Neural cell (in vitro differentiated cells): ENCODE results near the gene ARL2. TPM values are rescaled to one million over a fixed set of nuclear protein-coding genes. Genes with fewer than 3 reads are reported as not detected.

Experiments used
- H2AFZ ChIP-seq: fragments of 200-600, 300-800 bp; sonication (generic), shearing (Covaris generic); 2 replicates; pipeline ENCODE4 v1.6.0; 2014; ENCODE audit warnings: low read depth, mild to moderate bottlenecking, antibody characterized with exemption, low read length, moderate library complexity
- H3F3A ChIP-seq: fragments of 200-600 bp; shearing (Covaris generic); 2 replicates; pipeline ENCODE4 v1.6.1; 2016; ENCODE audit warnings: mild to moderate bottlenecking, moderate library complexity, mixed read lengths, antibody characterized with exemption, low read length; ENCODE audit not compliant: insufficient read depth, poor library complexity, severe bottlenecking
- H3K27ac ChIP-seq: fragments of 200-600, 300-800 bp; sonication (generic), shearing (Covaris generic); 2 replicates; pipeline ENCODE4 v1.5.1; 2014; ENCODE audit warnings: mild to moderate bottlenecking, low read length, moderate library complexity
- H3K27me3 ChIP-seq: fragments of 300-800, 200-600 bp; sonication (generic), shearing (Covaris generic); 2 replicates; pipeline ENCODE4 v1.6.0; 2014; ENCODE audit warnings: mild to moderate bottlenecking, low read depth, low read length, moderate library complexity; ENCODE audit not compliant: insufficient read depth
- H3K36me3 ChIP-seq: fragments of 300-800, 200-600 bp; sonication (generic), shearing (Covaris generic); 2 replicates; pipeline ENCODE4 v1.5.1; 2014; ENCODE audit warnings: mild to moderate bottlenecking, antibody characterized with exemption, low read length, moderate library complexity; ENCODE audit not compliant: insufficient read depth
- H3K4me2 ChIP-seq: fragments of 300-800, 200-600 bp; sonication (generic), shearing (Covaris generic); 2 replicates; pipeline ENCODE4 v1.6.0; 2014; ENCODE audit warnings: mild to moderate bottlenecking, low read length
- H3K4me3 ChIP-seq: fragments of 300-800, 200-600 bp; sonication (generic), shearing (Covaris generic); 2 replicates; pipeline ENCODE4 v1.5.1; 2014; ENCODE audit warnings: mild to moderate bottlenecking, low read length, moderate library complexity
- H3K79me2 ChIP-seq: fragments of 200-600 bp; shearing (Covaris generic); replicated peaks from 2 replicates; pipeline ENCODE4 v1.6.0; 2014; ENCODE audit warnings: mild to moderate bottlenecking, low read length, moderate library complexity; ENCODE audit not compliant: insufficient read depth
- H3K9ac ChIP-seq: fragments of 300-800, 200-600 bp; sonication (generic), shearing (Covaris generic); 2 replicates; pipeline ENCODE4 v1.6.1; 2016; ENCODE audit warnings: mild to moderate bottlenecking, low read length, mixed read lengths
- H3K9me2 ChIP-seq: fragments of 200-600 bp; shearing (Covaris generic); 2 replicates; pipeline ENCODE4 v1.6.1; 2016; ENCODE audit warnings: mild to moderate bottlenecking, low read length, mixed read lengths; ENCODE audit not compliant: insufficient read depth
- H3K9me3 ChIP-seq: fragments of 200-600, 300-800 bp; sonication (generic), shearing (Covaris generic); 2 replicates; pipeline ENCODE4 v1.6.1; 2016; ENCODE audit warnings: mild to moderate bottlenecking, mixed run types, low read length, moderate library complexity, mixed read lengths
- H4K20me1 ChIP-seq: fragments of 200-600 bp; shearing (Covaris generic); 2 replicates; pipeline ENCODE4 v1.6.1; 2016; ENCODE audit warnings: mild to moderate bottlenecking, mixed run types; ENCODE audit not compliant: insufficient read depth
- CTCF ChIP-seq: fragments of 450-650 bp; IDR thresholded peaks from 2 replicates; pipeline ENCODE4 v1.5.1; 2014; ENCODE audit warnings: antibody characterized with exemption, mild to moderate bottlenecking, moderate library complexity; ENCODE audit not compliant: poor library complexity, severe bottlenecking
- EP300 ChIP-seq: fragments of 450-650 bp; conservative IDR thresholded peaks from 2 replicates; pipeline ENCODE4 v1.6.1; 2014; ENCODE audit warnings: antibody characterized with exemption, mild to moderate bottlenecking, moderate library complexity; ENCODE audit not compliant: poor library complexity, severe bottlenecking
- EZH2 ChIP-seq: fragments of 200-600, 300-800 bp; shearing (Covaris generic), sonication (generic); IDR thresholded peaks from 2 replicates; pipeline ENCODE4 v1.6.1; 2014; ENCODE audit warnings: antibody characterized with exemption, low read length, borderline replicate concordance, mild to moderate bottlenecking; ENCODE audit not compliant: insufficient read depth, poor library complexity, severe bottlenecking
- MXI1 ChIP-seq: fragments of 450-650 bp; conservative IDR thresholded peaks from 2 replicates; pipeline ENCODE4 v1.6.1; 2014; ENCODE audit warnings: antibody characterized with exemption, mild to moderate bottlenecking; ENCODE audit not compliant: poor library complexity, severe bottlenecking
- POLR2AphosphoS5 ChIP-seq: IDR thresholded peaks from 2 replicates; pipeline ENCODE4 v1.6.1; 2012
- RAD21 ChIP-seq: fragments of 450-650 bp; conservative IDR thresholded peaks from 2 replicates; pipeline ENCODE4 v1.6.1; 2014; ENCODE audit warnings: antibody characterized with exemption, mild to moderate bottlenecking, moderate library complexity
- REST ChIP-seq: IDR thresholded peaks from 2 replicates; pipeline ENCODE4 v1.6.1; 2012; ENCODE audit warnings: borderline replicate concordance
- SMC3 ChIP-seq: fragments of 450-650 bp; conservative IDR thresholded peaks from 2 replicates; pipeline ENCODE4 v1.6.1; 2014; ENCODE audit warnings: antibody characterized with exemption, mild to moderate bottlenecking, moderate library complexity; ENCODE audit not compliant: poor library complexity
- TAF1 ChIP-seq: IDR thresholded peaks from 2 replicates; pipeline ENCODE4 v1.6.1; 2012; ENCODE audit warnings: low read depth
- polyA plus RNA-seq: library from polyadenylated mRNA; depleted of rRNA; stranded (reverse); fragments of >200 nt; gene quantifications from 2 replicates; pipeline ENCODE4 v1.2.3, GENCODE V29; 2014

ARL2 gene
- polyA plus RNA-seq, 1 donor from 2014 or later = 158 TPM

GRCh38 chr11:65032216-65032615, 18.3 kb downstream of the ARL2 start:
- Histone ChIP-seq H3K4me2 (no peak overlapping the region), H3K27me3 (no peaks in the 10 kb centered on the region), H4K20me1 (no peaks in the 10 kb centered on the region), H3K79me2 (peaks cover 4% of the 10 kb centered on the region), H3F3A (no peaks in the 10 kb centered on the region), H3K4me3 (no peak overlapping the region), H3K9me3 (no peaks in the 10 kb centered on the region), H3K9ac (no peak overlapping the region), H3K27ac (no peak overlapping the region), H3K9me2 (no peaks in the 10 kb centered on the region), H2AFZ (no peak overlapping the region), H3K36me3 (no peaks in the 10 kb centered on the region)
- TF ChIP-seq MXI1 (no peak), TAF1 (no peak), RAD21 (no peak), SMC3 (no peak), CTCF (no peak), REST (no peak), EP300 (no peak), POLR2AphosphoS5 (no peak), EZH2 (no peak)

GRCh38 chr11:65034423-65034822, 20.5 kb downstream of the ARL2 start:
- H3F3A ChIP-seq = no peaks in the 10 kb centered on the region
- no peak overlapping the region for H3K4me2 ChIP-seq
- no peak overlapping the region for H2AFZ ChIP-seq
- no peaks in the 10 kb centered on the region for H3K27me3 ChIP-seq
- H3K9me2 ChIP-seq = no peaks in the 10 kb centered on the region
- H3K79me2 ChIP-seq = no peaks in the 10 kb centered on the region
- H3K27ac ChIP-seq = no peak overlapping the region
- H3K9me3 ChIP-seq = no peaks in the 10 kb centered on the region
- no peaks in the 10 kb centered on the region for H4K20me1 ChIP-seq
- H3K4me3 ChIP-seq = no peak overlapping the region
- H3K36me3 ChIP-seq = no peaks in the 10 kb centered on the region
- TF ChIP-seq TAF1 = no peak
- no peak for TF ChIP-seq EP300
- TF ChIP-seq MXI1 = no peak
- no peak for TF ChIP-seq SMC3
- no peak for TF ChIP-seq EZH2
- no peak for TF ChIP-seq POLR2AphosphoS5
- no peak for TF ChIP-seq REST
- no peak for TF ChIP-seq CTCF
- TF ChIP-seq RAD21 = no peak
- H3K9ac ChIP-seq = no peak overlapping the region
